HEK293 (cell line): ENCODE measurements around the gene DEK.

Experiments
- CTCF ChIA-PET: fragments of 350-600 bp; formaldehyde crosslinking; extraction: SDS; loops from one replicate; lab custom pipeline; 2021; ENCODE audit warnings: antibody characterized with exemption; lab: Yijun Ruan, JAX
- POLR2A ChIA-PET: fragments of 300-600 bp; formaldehyde crosslinking; extraction: SDS; loops from one replicate; lab custom pipeline; 2020; ENCODE audit warnings: antibody characterized with exemption, inconsistent platforms; lab: Yijun Ruan, JAX
- H3K27ac ChIP-seq: fragments of 200-500 bp; sonication (Bioruptor generic); 2 replicates; pipeline ENCODE4 v1.5.1; 2014; ENCODE audit warnings: low read depth, low read length, control low read depth, inconsistent platforms; ENCODE audit errors: extremely low read depth
- H3K36me3 ChIP-seq, 2 experiments: fragments of 200-500 bp in 1 of 2; sonication (Bioruptor generic) in 1 of 2; 1 replicate in 1 of 2; 2 replicates in 1 of 2; pipeline ENCODE4 v1.5.1; 2014 to 2017; ENCODE audit warnings: inconsistent platforms in 2 of 2, low read length in 2 of 2; ENCODE audit not compliant: control insufficient read depth in 2 of 2, insufficient read depth in 1 of 2
- H3K4me1 ChIP-seq: fragments of 200-500 bp; sonication (Bioruptor generic); 2 replicates; pipeline ENCODE4 v1.5.1; 2014; ENCODE audit warnings: mild to moderate bottlenecking, low read length, inconsistent platforms; ENCODE audit not compliant: control insufficient read depth, insufficient read depth
- H3K4me3 ChIP-seq: 2 replicates; pipeline ENCODE4 v1.5.1; 2011; ENCODE audit warnings: low read depth, mild to moderate bottlenecking, control low read depth, low read length, moderate library complexity
- H3K9me3 ChIP-seq: fragments of 200-500 bp; sonication (Bioruptor generic); 2 replicates; pipeline ENCODE4 v1.5.1; 2014; ENCODE audit warnings: low read depth, low read length, inconsistent platforms; ENCODE audit not compliant: control insufficient read depth, insufficient read depth
- EGR2 ChIP-seq: fragments of 450-650 bp; formaldehyde crosslinking; IDR thresholded peaks from 2 replicates; pipeline ENCODE4 v1.5.1; 2016; ENCODE audit warnings: low read depth, missing biosample characterization, missing genetic modification characterization
- GFI1B ChIP-seq: fragments of 450-650 bp; formaldehyde crosslinking; IDR thresholded peaks from 2 replicates; pipeline ENCODE4 v1.5.1; 2016; ENCODE audit warnings: missing biosample characterization, missing genetic modification characterization
- HOXA7 ChIP-seq: sonication (generic); formaldehyde crosslinking; IDR thresholded peaks from 2 replicates; pipeline ENCODE4 v1.8.1; 2022; ENCODE audit warnings: missing genetic modification reagents, borderline replicate concordance
- HOXC10 ChIP-seq: sonication (generic); formaldehyde crosslinking; IDR thresholded peaks from 2 replicates; pipeline ENCODE4 v1.8.1; 2023; ENCODE audit warnings: mild to moderate bottlenecking, missing genetic modification reagents
- INSM2 ChIP-seq: fragments of 450-650 bp; formaldehyde crosslinking; IDR thresholded peaks from 2 replicates; pipeline ENCODE4 v1.5.1; 2016; ENCODE audit warnings: missing biosample characterization, missing genetic modification characterization
- PRDM10 ChIP-seq: fragments of 450-650 bp; formaldehyde crosslinking; IDR thresholded peaks from 2 replicates; pipeline ENCODE4 v1.5.1; 2016; ENCODE audit warnings: missing biosample characterization, missing genetic modification characterization
- PRDM4 ChIP-seq: fragments of 450-650 bp; formaldehyde crosslinking; IDR thresholded peaks from 2 replicates; pipeline ENCODE4 v1.5.1; 2017; ENCODE audit warnings: missing biosample characterization, missing genetic modification characterization
- ZBTB17 ChIP-seq: fragments of 450-650 bp; formaldehyde crosslinking; IDR thresholded peaks from 2 replicates; pipeline ENCODE4 v1.5.1; 2016; ENCODE audit warnings: missing biosample characterization, missing genetic modification characterization
- ZBTB6 ChIP-seq: fragments of 450-650 bp; formaldehyde crosslinking; IDR thresholded peaks from 2 replicates; pipeline ENCODE4 v1.5.1; 2017; ENCODE audit warnings: missing biosample characterization, missing genetic modification characterization
- ZNF624 ChIP-seq: fragments of 450-650 bp; formaldehyde crosslinking; IDR thresholded peaks from 2 replicates; pipeline ENCODE4 v1.5.1; 2017; ENCODE audit warnings: missing biosample characterization, missing genetic modification characterization
- ZNF645 ChIP-seq: fragments of 450-650 bp; formaldehyde crosslinking; IDR thresholded peaks from 2 replicates; pipeline ENCODE4; 2016; ENCODE audit warnings: missing biosample characterization, missing genetic modification characterization
- ZNF654 ChIP-seq: fragments of 450-650 bp; formaldehyde crosslinking; IDR thresholded peaks from 2 replicates; pipeline ENCODE4 v1.5.1; 2016; ENCODE audit warnings: low read depth, missing biosample characterization, missing genetic modification characterization
- ZNF707 ChIP-seq: fragments of 450-650 bp; formaldehyde crosslinking; IDR thresholded peaks from 2 replicates; pipeline ENCODE4 v1.5.1; 2016; ENCODE audit warnings: missing biosample characterization, missing genetic modification characterization
- ZNF747 ChIP-seq: fragments of 450-650 bp; formaldehyde crosslinking; IDR thresholded peaks from 2 replicates; pipeline ENCODE4 v1.5.1; 2016; ENCODE audit warnings: missing biosample characterization, missing genetic modification characterization
- ZNF76 ChIP-seq: fragments of 450-650 bp; formaldehyde crosslinking; IDR thresholded peaks from 2 replicates; pipeline ENCODE4; 2016; ENCODE audit warnings: low read depth, missing biosample characterization, missing genetic modification characterization, borderline replicate concordance
- ZNF768 ChIP-seq: fragments of 450-650 bp; formaldehyde crosslinking; IDR thresholded peaks from 2 replicates; pipeline ENCODE4 v1.5.1; 2018; ENCODE audit warnings: missing biosample characterization, mild to moderate bottlenecking, missing genetic modification characterization
- ZNF792 ChIP-seq: fragments of 450-650 bp; formaldehyde crosslinking; IDR thresholded peaks from 2 replicates; pipeline ENCODE4 v1.5.1; 2016; ENCODE audit warnings: missing biosample characterization, missing genetic modification characterization
- ZXDB ChIP-seq: fragments of 450-650 bp; formaldehyde crosslinking; IDR thresholded peaks from 2 replicates; pipeline ENCODE4 v1.5.1; 2016; ENCODE audit warnings: missing biosample characterization, missing genetic modification characterization
- TF ChIP-seq, protein P1 (sequence below): fragments of 450-650 bp; IDR thresholded peaks from 2 replicates; pipeline ENCODE4 v1.5.1; 2018; ENCODE audit warnings: missing biosample characterization, mild to moderate bottlenecking, missing genetic modification characterization
- TF ChIP-seq, protein P2 (sequence below): fragments of 450-650 bp; formaldehyde crosslinking; IDR thresholded peaks from 2 replicates; pipeline ENCODE4 v1.5.1; 2016; ENCODE audit warnings: missing biosample characterization, missing genetic modification characterization
- TF ChIP-seq, protein P3 (sequence below): fragments of 450-650 bp; formaldehyde crosslinking; optimal IDR thresholded peaks from 2 replicates; pipeline ENCODE3; 2016; ENCODE audit warnings: missing biosample characterization, mild to moderate bottlenecking, missing genetic modification characterization

DEK gene

DNA sequence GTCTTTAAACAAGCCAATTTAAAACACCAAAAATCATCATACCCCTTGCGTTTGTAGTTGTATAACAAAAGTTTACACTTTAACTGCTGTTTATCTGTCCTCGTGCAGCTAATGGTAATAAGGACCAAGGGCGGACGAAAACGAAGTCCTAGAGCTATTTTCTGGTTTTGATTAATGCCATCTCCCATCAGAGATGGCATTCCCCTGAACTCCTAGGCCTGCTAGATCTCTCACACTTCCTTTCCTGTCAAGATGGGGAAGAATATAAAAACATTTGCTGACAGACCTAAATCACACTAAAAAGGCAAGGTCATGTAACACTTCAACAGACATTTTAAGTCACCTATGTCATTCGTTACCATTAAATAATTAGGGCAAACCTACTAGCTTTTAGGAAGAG is 9.5 kb downstream of the DEK start (continued):
- TF ChIP-seq ZBTB6: no peak
- no peak for TF ChIP-seq GFI1B (tag by site-specific recombination)
- TF ChIP-seq PRDM10 (tag by site-specific recombination): no peak
- no peak for TF ChIP-seq HOXA7
- TF ChIP-seq ZNF654 (tag by site-specific recombination): no peak
- no peak for TF ChIP-seq ZNF624 (tag by site-specific recombination)
- TF ChIP-seq, protein P1, sequence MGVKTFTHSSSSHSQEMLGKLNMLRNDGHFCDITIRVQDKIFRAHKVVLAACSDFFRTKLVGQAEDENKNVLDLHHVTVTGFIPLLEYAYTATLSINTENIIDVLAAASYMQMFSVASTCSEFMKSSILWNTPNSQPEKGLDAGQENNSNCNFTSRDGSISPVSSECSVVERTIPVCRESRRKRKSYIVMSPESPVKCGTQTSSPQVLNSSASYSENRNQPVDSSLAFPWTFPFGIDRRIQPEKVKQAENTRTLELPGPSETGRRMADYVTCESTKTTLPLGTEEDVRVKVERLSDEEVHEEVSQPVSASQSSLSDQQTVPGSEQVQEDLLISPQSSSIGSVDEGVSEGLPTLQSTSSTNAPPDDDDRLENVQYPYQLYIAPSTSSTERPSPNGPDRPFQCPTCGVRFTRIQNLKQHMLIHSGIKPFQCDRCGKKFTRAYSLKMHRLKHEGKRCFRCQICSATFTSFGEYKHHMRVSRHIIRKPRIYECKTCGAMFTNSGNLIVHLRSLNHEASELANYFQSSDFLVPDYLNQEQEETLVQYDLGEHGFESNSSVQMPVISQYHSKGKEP (tag by site-specific recombination): no peak
- no peak for TF ChIP-seq ZNF747 (tag by site-specific recombination)
- TF ChIP-seq, protein P2, sequence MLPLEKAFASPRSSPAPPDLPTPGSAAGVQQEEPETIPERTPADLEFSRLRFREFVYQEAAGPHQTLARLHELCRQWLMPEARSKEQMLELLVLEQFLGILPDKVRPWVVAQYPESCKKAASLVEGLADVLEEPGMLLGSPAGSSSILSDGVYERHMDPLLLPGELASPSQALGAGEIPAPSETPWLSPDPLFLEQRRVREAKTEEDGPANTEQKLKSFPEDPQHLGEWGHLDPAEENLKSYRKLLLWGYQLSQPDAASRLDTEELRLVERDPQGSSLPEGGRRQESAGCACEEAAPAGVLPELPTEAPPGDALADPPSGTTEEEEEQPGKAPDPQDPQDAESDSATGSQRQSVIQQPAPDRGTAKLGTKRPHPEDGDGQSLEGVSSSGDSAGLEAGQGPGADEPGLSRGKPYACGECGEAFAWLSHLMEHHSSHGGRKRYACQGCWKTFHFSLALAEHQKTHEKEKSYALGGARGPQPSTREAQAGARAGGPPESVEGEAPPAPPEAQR (tag by site-specific recombination): no peak
- TF ChIP-seq ZXDB (tag by site-specific recombination): no peak
- TF ChIP-seq ZNF707 (tag by site-specific recombination): no peak
- TF ChIP-seq, all 188 proteins: peak for 0

DNA sequence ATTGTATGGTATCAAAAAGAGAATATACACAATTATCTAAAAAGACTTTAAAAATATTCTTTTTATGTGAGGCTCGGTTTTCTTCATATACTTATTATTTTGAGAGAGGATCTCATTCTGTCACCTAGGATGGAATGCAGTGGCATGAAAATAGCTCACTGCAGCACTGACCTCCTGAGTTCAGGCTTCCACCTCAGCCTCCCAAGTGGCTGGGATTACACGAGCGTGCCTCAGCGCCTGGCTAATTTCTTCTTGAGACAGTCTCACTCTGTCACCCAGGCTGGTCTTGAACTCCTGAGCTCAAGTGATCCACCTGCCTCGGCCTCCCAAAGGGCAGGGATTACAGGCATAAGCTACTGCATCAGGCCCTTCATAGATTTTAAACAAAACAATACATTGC is 10.7 kb downstream of the DEK start:
- Histone ChIP-seq H3K9me3 (no peaks in the 10 kb centered on the region), H3K4me3 (no peak overlapping the region), H3K36me3 (peaks cover 80 to 95% of the 10 kb centered on the region in 2 experiments), H3K27ac (no peak overlapping the region), H3K4me1 (no peaks in the 10 kb centered on the region)
- CTCF ChIA-PET: interaction anchor here (2.4 kb wide), 1 partner anchor 250 kb away, joined by 9 read pairs; no protein-coding TSS in a partner anchor
- POLR2A ChIA-PET: interaction anchor here (1.8 kb wide), 1 partner anchor 12 kb away, joined by 6 read pairs; no protein-coding TSS in a partner anchor
- TF ChIP-seq ZNF624 (tag by site-specific recombination) (no peak), ZNF645 (no peak), HOXC10 (no peak), INSM2 (tag by site-specific recombination) (no peak), PRDM4 (no peak), ZNF768 (tag by site-specific recombination) (no peak), EGR2 (tag by site-specific recombination) (no peak), ZNF792 (tag by site-specific recombination) (no peak), ZNF76 (no peak), ZBTB17 (no peak)
- TF ChIP-seq, protein P3, sequence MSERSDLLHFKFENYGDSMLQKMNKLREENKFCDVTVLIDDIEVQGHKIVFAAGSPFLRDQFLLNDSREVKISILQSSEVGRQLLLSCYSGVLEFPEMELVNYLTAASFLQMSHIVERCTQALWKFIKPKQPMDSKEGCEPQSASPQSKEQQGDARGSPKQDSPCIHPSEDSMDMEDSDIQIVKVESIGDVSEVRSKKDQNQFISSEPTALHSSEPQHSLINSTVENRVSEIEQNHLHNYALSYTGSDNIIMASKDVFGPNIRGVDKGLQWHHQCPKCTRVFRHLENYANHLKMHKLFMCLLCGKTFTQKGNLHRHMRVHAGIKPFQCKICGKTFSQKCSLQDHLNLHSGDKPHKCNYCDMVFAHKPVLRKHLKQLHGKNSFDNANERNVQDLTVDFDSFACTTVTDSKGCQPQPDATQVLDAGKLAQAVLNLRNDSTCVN (tag by site-specific recombination): no peak
